PFSK-1 (cell line): Measurements from ENCODE around the gene ARAP3.

Source experiments
- FOXP2 ChIP-seq: optimal IDR thresholded peaks from 2 replicates; pipeline ENCODE3; 2011; ENCODE audit warnings: borderline replicate concordance, control low read depth, inconsistent platforms; ENCODE audit not compliant: insufficient read depth; ENCODE audit errors: extremely low read length, extremely low read depth
- POLR2AphosphoS5 ChIP-seq: IDR thresholded peaks from 2 replicates; pipeline ENCODE4 v1.6.1; 2012; ENCODE audit warnings: low read depth, mild to moderate bottlenecking, control low read depth, low read length, moderate library complexity
- SIN3A ChIP-seq: IDR thresholded peaks from 2 replicates; pipeline ENCODE4 v1.6.1; 2012; ENCODE audit warnings: mild to moderate bottlenecking, low read length, moderate library complexity, borderline replicate concordance; ENCODE audit not compliant: insufficient read depth
- TAF1 ChIP-seq: IDR thresholded peaks from 2 replicates; pipeline ENCODE4 v1.6.1; 2012; ENCODE audit warnings: low read length, control low read depth, borderline replicate concordance; ENCODE audit not compliant: insufficient read depth
- TF ChIP-seq, protein P1 (sequence below), 2 experiments: IDR thresholded peaks; 2 replicates each; pipeline versions ENCODE4 v1.6.1 to v1.8.0; 2011 to 2012; ENCODE audit warnings: low read depth in 2 of 2, low read length in 2 of 2, control low read depth in 1 of 2, inconsistent platforms in 1 of 2, mild to moderate bottlenecking in 1 of 2, moderate library complexity in 1 of 2; ENCODE audit not compliant: insufficient read depth in 1 of 2

ARAP3 gene

DNA sequence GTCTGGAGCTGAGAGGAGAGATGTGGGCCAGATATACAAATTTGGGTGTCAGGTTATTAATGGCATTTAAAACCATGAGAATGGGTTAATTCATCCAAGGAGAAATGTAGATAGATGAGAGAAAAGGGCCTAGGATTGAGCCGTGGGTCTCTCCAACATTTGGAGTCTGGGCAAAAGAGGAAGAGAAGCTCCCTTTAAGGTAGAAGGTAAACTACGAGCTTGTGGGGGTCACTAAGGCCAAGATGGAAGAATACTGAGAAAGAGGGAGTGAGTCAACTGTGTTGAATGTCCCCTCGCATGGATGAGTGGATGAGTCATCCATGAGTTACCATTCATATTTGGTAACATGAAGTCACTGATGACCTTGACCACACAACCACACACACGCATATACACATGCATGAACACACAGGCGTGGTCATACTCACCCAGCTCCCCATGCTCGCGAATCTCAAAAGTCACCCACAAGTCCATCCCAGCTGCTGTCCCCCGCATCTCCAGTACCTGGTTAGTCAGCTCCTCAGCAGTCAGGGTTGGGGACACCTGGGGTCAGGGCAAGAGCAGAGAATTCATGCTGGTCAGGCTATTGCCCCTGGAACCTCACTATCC is 24.0 kb downstream of the ARAP3 start:
- TF ChIP-seq TAF1 (no peak), SIN3A (no peak), POLR2AphosphoS5 (no peak), FOXP2 (no peak)
- TF ChIP-seq, protein P1, sequence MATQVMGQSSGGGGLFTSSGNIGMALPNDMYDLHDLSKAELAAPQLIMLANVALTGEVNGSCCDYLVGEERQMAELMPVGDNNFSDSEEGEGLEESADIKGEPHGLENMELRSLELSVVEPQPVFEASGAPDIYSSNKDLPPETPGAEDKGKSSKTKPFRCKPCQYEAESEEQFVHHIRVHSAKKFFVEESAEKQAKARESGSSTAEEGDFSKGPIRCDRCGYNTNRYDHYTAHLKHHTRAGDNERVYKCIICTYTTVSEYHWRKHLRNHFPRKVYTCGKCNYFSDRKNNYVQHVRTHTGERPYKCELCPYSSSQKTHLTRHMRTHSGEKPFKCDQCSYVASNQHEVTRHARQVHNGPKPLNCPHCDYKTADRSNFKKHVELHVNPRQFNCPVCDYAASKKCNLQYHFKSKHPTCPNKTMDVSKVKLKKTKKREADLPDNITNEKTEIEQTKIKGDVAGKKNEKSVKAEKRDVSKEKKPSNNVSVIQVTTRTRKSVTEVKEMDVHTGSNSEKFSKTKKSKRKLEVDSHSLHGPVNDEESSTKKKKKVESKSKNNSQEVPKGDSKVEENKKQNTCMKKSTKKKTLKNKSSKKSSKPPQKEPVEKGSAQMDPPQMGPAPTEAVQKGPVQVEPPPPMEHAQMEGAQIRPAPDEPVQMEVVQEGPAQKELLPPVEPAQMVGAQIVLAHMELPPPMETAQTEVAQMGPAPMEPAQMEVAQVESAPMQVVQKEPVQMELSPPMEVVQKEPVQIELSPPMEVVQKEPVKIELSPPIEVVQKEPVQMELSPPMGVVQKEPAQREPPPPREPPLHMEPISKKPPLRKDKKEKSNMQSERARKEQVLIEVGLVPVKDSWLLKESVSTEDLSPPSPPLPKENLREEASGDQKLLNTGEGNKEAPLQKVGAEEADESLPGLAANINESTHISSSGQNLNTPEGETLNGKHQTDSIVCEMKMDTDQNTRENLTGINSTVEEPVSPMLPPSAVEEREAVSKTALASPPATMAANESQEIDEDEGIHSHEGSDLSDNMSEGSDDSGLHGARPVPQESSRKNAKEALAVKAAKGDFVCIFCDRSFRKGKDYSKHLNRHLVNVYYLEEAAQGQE (IDR thresholded peaks at IDR 0.05; ENCODE audit: insufficient read depth in 1 of 2, low read depth in 2 of 2, low read length in 2 of 2): no peak

GRCh38 chr5:141657404-141657803 is 24.6 kb downstream of the ARAP3 start:
- no peak for TF ChIP-seq SIN3A
- no peak for TF ChIP-seq POLR2AphosphoS5
- TF ChIP-seq, protein P1 (IDR thresholded peaks at IDR 0.05; ENCODE audit: insufficient read depth in 1 of 2, low read depth in 2 of 2, low read length in 2 of 2): no peak
- no peak for TF ChIP-seq FOXP2
- TF ChIP-seq TAF1: no peak

GRCh38 chr5:141656396-141656795 is 25.6 kb downstream of the ARAP3 start:
- TF ChIP-seq TAF1 (no peak), SIN3A (no peak), POLR2AphosphoS5 (no peak), FOXP2 (no peak)
- TF ChIP-seq, protein P1 (IDR thresholded peaks at IDR 0.05; ENCODE audit: insufficient read depth in 1 of 2, low read depth in 2 of 2, low read length in 2 of 2): no peak

DNA sequence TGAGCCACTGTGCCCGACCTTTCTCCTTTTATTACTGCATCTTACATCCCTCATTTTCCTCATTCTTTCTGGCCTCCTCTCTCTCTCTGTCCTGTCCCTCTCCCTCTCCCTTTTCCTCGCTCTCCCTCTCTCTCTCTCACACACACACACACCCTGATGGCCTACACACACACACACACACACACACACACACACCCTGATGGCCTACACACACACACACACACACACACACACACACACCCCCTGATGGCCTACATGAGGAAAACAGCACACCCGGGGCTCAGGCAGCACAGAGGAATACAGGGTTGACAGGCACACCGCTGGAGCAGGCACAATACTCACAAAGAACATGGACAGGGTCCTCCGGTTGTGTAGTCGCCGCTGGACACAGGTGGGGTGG is 27.0 kb downstream of the ARAP3 start:
- TF ChIP-seq SIN3A (no peak), FOXP2 (no peak), TAF1 (no peak), POLR2AphosphoS5 (no peak)
- TF ChIP-seq, protein P1 (IDR thresholded peaks at IDR 0.05; ENCODE audit: insufficient read depth in 1 of 2, low read depth in 2 of 2, low read length in 2 of 2): no peak

DNA sequence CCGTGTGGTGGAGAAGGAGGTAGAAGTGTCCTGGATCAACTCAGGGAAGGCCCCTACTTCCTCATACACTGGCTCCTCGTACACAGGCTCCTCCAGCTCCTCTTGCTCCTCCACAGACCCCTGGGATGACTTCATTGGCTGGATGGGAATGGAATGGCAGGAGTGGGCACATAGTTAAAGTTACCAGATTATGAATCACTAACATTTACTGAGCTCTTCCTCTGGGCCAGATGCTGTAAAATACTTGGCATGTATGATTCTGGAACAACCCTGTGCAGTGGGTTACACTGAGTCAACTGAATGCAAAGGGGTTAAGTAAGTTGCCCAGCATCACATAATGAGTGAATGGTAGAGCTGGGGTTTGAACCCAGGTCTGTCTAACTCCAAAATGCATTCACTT is 27.7 kb downstream of the ARAP3 start:
- TF ChIP-seq, protein P1 (IDR thresholded peaks at IDR 0.05; ENCODE audit: insufficient read depth in 1 of 2, low read depth in 2 of 2, low read length in 2 of 2): no peak
- TF ChIP-seq POLR2AphosphoS5 (no peak), TAF1 (no peak), FOXP2 (no peak), SIN3A (no peak)
